GM12878 (cell line): Measurements from ENCODE around the gene FHOD3. TPM values are rescaled to one million over a fixed set of nuclear protein-coding genes. Genes with fewer than 3 reads are reported as not detected.

Experiments used
- ATAC-seq: fragments of 200-7000 bp; cut with Tn5 transposase; 3 replicates; pipeline ENCODE4 v1.9.1; 2020; ENCODE audit warnings: mild to moderate bottlenecking, moderate library complexity
- BruUV-seq: library from RNA; stranded (reverse); fragments of 400-500 nt; replicated peaks from 2 replicates; lab custom pipeline; 2021; lab: Mats Ljungman, UMichigan
- CTCF ChIA-PET: fragments of 300-600 bp; sonication (Branson Sonifier 250); formaldehyde crosslinking; extraction: SDS; loops from one replicate; lab custom pipeline; 2021; ENCODE audit warnings: inconsistent platforms; lab: Yijun Ruan, JAX
- POLR2A ChIA-PET: fragments of 350-600 bp; formaldehyde crosslinking; extraction: SDS; loops from one replicate; lab custom pipeline; 2021; ENCODE audit warnings: inconsistent platforms; lab: Charles Lee
- RAD21 ChIA-PET: fragments of 300-600 bp; sonication (Branson Sonifier 250); formaldehyde crosslinking; loops from one replicate; lab custom pipeline; 2023; ENCODE audit warnings: antibody characterized with exemption; ENCODE audit not compliant: unreplicated experiment; lab: Charles Lee
- SMC1A ChIA-PET: fragments of 300-600 bp; sonication (Branson Sonifier 250); formaldehyde crosslinking; loops from one replicate; lab custom pipeline; 2023; ENCODE audit not compliant: unreplicated experiment, uncharacterized antibody; lab: Charles Lee
- DNase-seq: peaks from one replicate; pipeline ENCODE4 v3.0.0-alpha.2; 2011; ENCODE audit warnings: low read depth, low spot score
- FAIRE-seq: peaks from 3 replicates; lab custom pipeline; 2011; peaks lifted over from hg19 to GRCh38; lab: Jason Lieb, UNC
- H2AFZ ChIP-seq: 2 replicates; pipeline ENCODE4 v1.6.0; 2011; ENCODE audit warnings: low read depth, low read length, control low read depth; ENCODE audit not compliant: control insufficient read depth
- H3K27ac ChIP-seq: 2 replicates; pipeline ENCODE4 v1.5.1; 2011; ENCODE audit warnings: control low read depth; ENCODE audit not compliant: control insufficient read depth, insufficient read depth
- H3K27me3 ChIP-seq, 2 experiments: replicated peaks in 1 of 2; 2 replicates each; pipeline versions ENCODE4 v1.6.0 to v1.6.1; 2011; ENCODE audit warnings: low read length in 1 of 2; ENCODE audit not compliant: control insufficient read depth in 2 of 2, insufficient read depth in 2 of 2
- H3K36me3 ChIP-seq, 2 experiments: 2 replicates each; pipeline ENCODE4 v1.5.1; 2011; ENCODE audit warnings: low read length in 1 of 2; ENCODE audit not compliant: control insufficient read depth in 2 of 2, insufficient read depth in 2 of 2
- H3K4me1 ChIP-seq: 2 replicates; pipeline ENCODE4 v1.6.1; 2011; ENCODE audit warnings: mild to moderate bottlenecking, low read length, moderate library complexity, mixed read lengths; ENCODE audit not compliant: control insufficient read depth, insufficient read depth
- H3K4me2 ChIP-seq: 2 replicates; pipeline ENCODE4 v1.6.0; 2011; ENCODE audit warnings: control low read depth; ENCODE audit not compliant: control insufficient read depth, insufficient read depth
- H3K4me3 ChIP-seq: fragments of 200-600 bp; sonication (generic); 2 replicates; pipeline ENCODE4 v1.5.1; 2016
- H3K79me2 ChIP-seq: 2 replicates; pipeline ENCODE4 v1.6.0; 2011; ENCODE audit warnings: low read length; ENCODE audit not compliant: control insufficient read depth, insufficient read depth
- H3K9ac ChIP-seq: 2 replicates; pipeline ENCODE4 v1.8.0; 2011; ENCODE audit warnings: low read length, control low read depth, mixed read lengths; ENCODE audit not compliant: control insufficient read depth, insufficient read depth
- H3K9me3 ChIP-seq: replicated peaks from 3 replicates; pipeline ENCODE4 v1.5.1; 2011; ENCODE audit warnings: mild to moderate bottlenecking, low read length; ENCODE audit not compliant: control insufficient read depth, insufficient read depth
- H4K20me1 ChIP-seq: 2 replicates; pipeline ENCODE4 v1.6.0; 2011; ENCODE audit not compliant: control insufficient read depth, insufficient read depth
- ATF3 ChIP-seq: IDR thresholded peaks from 2 replicates; pipeline ENCODE4 v1.6.1; 2011; ENCODE audit warnings: low read depth, mild to moderate bottlenecking, low read length, moderate library complexity, borderline replicate concordance; ENCODE audit errors: extremely low read depth
- BCL11A ChIP-seq: IDR thresholded peaks from 2 replicates; pipeline ENCODE4 v1.6.1; 2011; ENCODE audit warnings: low read depth, low read length
- CTCF ChIP-seq, 3 experiments: IDR thresholded peaks in 2 of 3; conservative IDR thresholded peaks in 1 of 3; 2 replicates each; pipeline ENCODE4 v1.5.1; 2011; ENCODE audit warnings: low read depth in 3 of 3, low read length in 3 of 3, mild to moderate bottlenecking in 3 of 3, control low read depth in 2 of 3, moderate library complexity in 2 of 3, inconsistent platforms in 1 of 3, mixed read lengths in 1 of 3; ENCODE audit not compliant: control insufficient read depth in 2 of 3, insufficient read depth in 1 of 3; ENCODE audit errors: extremely low read depth in 1 of 3
- KAT2A ChIP-seq: conservative IDR thresholded peaks from 2 replicates; pipeline ENCODE4 v1.6.1; 2011; ENCODE audit warnings: low read depth, low read length; ENCODE audit not compliant: control insufficient read depth
- LARP7 ChIP-seq: fragments of 450-650 bp; IDR thresholded peaks from 2 replicates; pipeline ENCODE4 v1.6.1; 2017; ENCODE audit warnings: mild to moderate bottlenecking
- MEF2B ChIP-seq: fragments of 450-650 bp; IDR thresholded peaks from 2 replicates; pipeline ENCODE4 v1.6.1; 2018; ENCODE audit warnings: mild to moderate bottlenecking, moderate library complexity; ENCODE audit not compliant: partially characterized antibody, poor library complexity, severe bottlenecking
- MTA2 ChIP-seq: fragments of 450-650 bp; IDR thresholded peaks from 2 replicates; pipeline ENCODE4 v1.6.1; 2016; ENCODE audit warnings: low read depth, mild to moderate bottlenecking, moderate library complexity
- POLR2AphosphoS2 ChIP-seq: IDR thresholded peaks from 2 replicates; pipeline ENCODE4 v1.6.1; 2011; ENCODE audit warnings: low read depth, mild to moderate bottlenecking, low read length, improper control_type of control experiment, moderate library complexity
- RAD21 ChIP-seq: IDR thresholded peaks from 2 replicates; pipeline ENCODE4 v1.6.1; 2011; ENCODE audit warnings: mild to moderate bottlenecking, low read depth, low read length, moderate library complexity; ENCODE audit not compliant: insufficient read depth
- SMAD5 ChIP-seq: IDR thresholded peaks from 2 replicates; pipeline ENCODE4 v1.6.1; 2016; ENCODE audit warnings: antibody characterized with exemption, low read depth
- SRF ChIP-seq, 2 experiments: IDR thresholded peaks; 2 replicates each; pipeline ENCODE4 v1.6.1; 2011; ENCODE audit warnings: low read depth in 2 of 2, low read length in 2 of 2, mild to moderate bottlenecking in 1 of 2, moderate library complexity in 1 of 2
- TAF1 ChIP-seq: IDR thresholded peaks from 2 replicates; pipeline ENCODE4 v1.6.1; 2011; ENCODE audit warnings: mild to moderate bottlenecking, low read depth, low read length, borderline replicate concordance
- ZNF687 ChIP-seq: fragments of 450-650 bp; IDR thresholded peaks from 2 replicates; pipeline ENCODE4 v1.6.1; 2017; ENCODE audit warnings: mild to moderate bottlenecking, moderate library complexity
- WGBS: methylation state at CpG from one replicate; pipeline ENCODE4 v1.1.6; 2016; ENCODE audit warnings: low lambda C conversion rate; ENCODE audit not compliant: insufficient replicate concordance, insufficient coverage; ENCODE audit errors: missing lambda C conversion rate; 5-methylcytosine and 5-hydroxymethylcytosine counted together
- in situ Hi-C: fragments of 300-500 bp; cut with MboI; formaldehyde crosslinking; loops from 9 replicates; pipeline ENCODE4 v1.14.3; 2018; ENCODE audit warnings: mixed read lengths
- intact Hi-C: fragments of 100-400 bp; cut with micrococcal nuclease; formaldehyde crosslinking; loops from one replicate; pipeline ENCODE4 v1.14.2; 2022; ENCODE audit not compliant: unreplicated experiment
- polyA plus RNA-seq, 11 experiments: library from polyadenylated mRNA; depleted of rRNA in 4 of 11; unstranded in 6 of 11; stranded (reverse) in 5 of 11; fragments of >200 nt; fragmentation: Nextera tagmentation in 4 of 11; fragmentation: Illumina TruSeq in 1 of 11; extraction: Ambion mirVana in 4 of 11; extraction: Trizol in 1 of 11; gene quantifications; 1 replicate in 1 of 11; 2 replicates in 10 of 11; pipeline versions ENCODE4 v1.2.1 to v1.2.3, GENCODE V29; 2011 to 2016; ENCODE audit warnings: inconsistent platforms in 2 of 11, missing spikeins in 2 of 11, low read depth in 1 of 11
- total RNA-seq, 4 experiments: library from RNA; depleted of rRNA in 3 of 4; stranded (reverse); fragments of >200 nt in 3 of 4; fragmentation: Illumina TruSeq in 1 of 4; extraction: Trizol in 1 of 4; gene quantifications; 2 replicates each; pipeline versions ENCODE4 v1.2.1 to v1.2.3, GENCODE V29; 2013 to 2021
- TF ChIP-seq, protein P1 (sequence below): IDR thresholded peaks from 2 replicates; pipeline ENCODE4 v1.6.1; 2011; ENCODE audit warnings: borderline replicate concordance, low read depth, mild to moderate bottlenecking, moderate library complexity, low read length; ENCODE audit not compliant: insufficient read depth, poor library complexity, severe bottlenecking

The FHOD3 gene
- total and polyA plus RNA-seq, 10 of the 15 experiments (the other 5 are each of a cell fraction or from before 2014, with no cell fraction given): 0.77 to 26.7 (median 10.4) TPM

GRCh38 chr18:36769172-36769571, 471.7 kb downstream of the FHOD3 start (continued):
- TF ChIP-seq, protein P1, sequence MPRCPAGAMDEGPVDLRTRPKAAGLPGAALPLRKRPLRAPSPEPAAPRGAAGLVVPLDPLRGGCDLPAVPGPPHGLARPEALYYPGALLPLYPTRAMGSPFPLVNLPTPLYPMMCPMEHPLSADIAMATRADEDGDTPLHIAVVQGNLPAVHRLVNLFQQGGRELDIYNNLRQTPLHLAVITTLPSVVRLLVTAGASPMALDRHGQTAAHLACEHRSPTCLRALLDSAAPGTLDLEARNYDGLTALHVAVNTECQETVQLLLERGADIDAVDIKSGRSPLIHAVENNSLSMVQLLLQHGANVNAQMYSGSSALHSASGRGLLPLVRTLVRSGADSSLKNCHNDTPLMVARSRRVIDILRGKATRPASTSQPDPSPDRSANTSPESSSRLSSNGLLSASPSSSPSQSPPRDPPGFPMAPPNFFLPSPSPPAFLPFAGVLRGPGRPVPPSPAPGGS: no peak
- TF ChIP-seq KAT2A: no peak
- TF ChIP-seq RAD21: no peak
- no peak for TF ChIP-seq POLR2AphosphoS2
- TF ChIP-seq BCL11A: no peak
- TF ChIP-seq TAF1: no peak
- TF ChIP-seq MEF2B: no peak
- no peak for TF ChIP-seq SMAD5
- TF ChIP-seq ATF3: no peak
- TF ChIP-seq, all 136 proteins: peak for 0

- no peak for DNase-seq
- BruUV-seq: no TSS peak
- CTCF ChIA-PET: interaction anchor here (0.8 kb wide), 1 partner anchor 15 kb away, joined by 3 read pairs; no protein-coding TSS in a partner anchor
- Histone ChIP-seq H3K9me3 (no peaks in the 10 kb centered on the region), H3K79me2 (no peaks in the 10 kb centered on the region), H3K4me1 (no peaks in the 10 kb centered on the region), H4K20me1 (no peaks in the 10 kb centered on the region), H3K27ac (no peak overlapping the region), H3K4me2 (no peak overlapping the region), H3K27me3 (no peaks in the 10 kb centered on the region), H3K9ac (no peak overlapping the region), H3K36me3 (no peaks in the 10 kb centered on the region), H3K4me3 (no peak overlapping the region), H2AFZ (no peak overlapping the region)
- SMC1A ChIA-PET: interaction anchor here (1.1 kb wide), 1 partner anchor 10 kb away, joined by 3 read pairs; no protein-coding TSS in a partner anchor
- no peak for FAIRE-seq
- intact Hi-C loops (no loop called here), in situ Hi-C loops (no loop called here)
- RAD21 ChIA-PET: no interaction called here
- POLR2A ChIA-PET: interaction anchor here (0.6 kb wide), 1 partner anchor 63 kb away, joined by 5 read pairs; no protein-coding TSS in a partner anchor
- 51% methylated on average over 6 of the region's 6 CpGs for WGBS
- peak; percentile 78 for ATAC-seq
- no peak for TF ChIP-seq ZNF687
- peak; percentile 26 to 60 (median 43) for TF ChIP-seq CTCF (IDR thresholded peaks at IDR 0.05 in 2 of 3, conservative IDR thresholded peaks at IDR 0.05 in 1 of 3; ENCODE audit: control insufficient read depth in 2 of 3, extremely low read depth in 1 of 3, insufficient read depth in 1 of 3, low read depth in 3 of 3, low read length in 3 of 3)
- no peak for TF ChIP-seq SRF (IDR thresholded peaks at IDR 0.05; ENCODE audit: low read depth in 2 of 2, low read length in 2 of 2)
- no peak for TF ChIP-seq LARP7
- TF ChIP-seq MTA2: no peak
Observed at GRCh38 chr18:36769611-36770314, 472.2 kb downstream of the FHOD3 start.
